NCI-H2196 treated with DMSO at 0.1 percent for 48 hours (cell line): Measurements from ENCODE around the gene GOLPH3.
"Not testable (repeated sequence)": the region's sequence is repeated elsewhere in the genome, so short reads cannot be mapped to it uniquely, and the experiment has no call there.

ENCODE experiments used
- DNase-seq: peaks from one replicate; lab custom pipeline; 2025; ENCODE audit not compliant: unreplicated experiment; lab: John Stamatoyannopoulos, UW

The GOLPH3 gene

GRCh38 chr5:32172186-32172911 lies 1.8 kb downstream of the GOLPH3 start:
- not testable (repeated sequence) for DNase-seq

DNA sequence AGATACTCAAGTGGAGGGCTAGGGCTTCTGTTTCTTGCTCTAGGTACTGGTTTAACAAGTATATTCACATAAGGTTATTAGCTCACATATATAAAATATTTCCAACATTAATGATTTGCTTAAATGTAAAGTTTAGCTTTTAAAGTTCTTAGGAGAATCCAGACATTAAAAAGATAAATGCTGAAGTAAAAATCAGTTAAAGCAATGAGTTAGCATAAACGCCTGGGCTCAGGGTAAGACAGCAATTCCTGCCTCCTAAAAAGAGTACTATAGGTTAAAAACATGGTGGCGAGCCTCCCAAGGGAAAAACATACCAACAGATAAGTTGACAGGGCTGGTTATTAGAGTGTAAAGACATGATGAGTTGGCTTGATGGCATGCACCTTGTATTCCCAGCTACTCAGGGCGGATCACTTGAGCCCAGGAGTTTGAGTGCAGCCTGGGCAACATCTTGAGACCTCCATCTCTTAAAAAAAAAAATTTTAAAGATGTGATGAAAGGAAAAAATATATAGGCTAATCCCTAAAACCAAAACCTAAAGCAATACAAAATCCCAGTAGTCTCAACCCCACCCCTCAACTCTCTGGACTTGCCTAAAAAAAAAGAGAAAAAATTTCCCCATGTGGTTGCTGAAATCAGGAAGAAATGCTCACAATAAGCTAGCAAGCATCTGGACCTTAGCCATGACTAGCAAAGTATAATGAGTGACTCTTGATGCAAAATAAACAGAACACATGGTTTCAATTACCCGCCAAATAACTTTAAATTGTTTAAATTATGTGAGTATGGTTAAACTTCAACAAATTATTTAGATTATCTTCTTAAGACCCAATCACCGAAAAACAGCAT lies 3.6 kb downstream of the GOLPH3 start:
- DNase-seq: no peak

DNA sequence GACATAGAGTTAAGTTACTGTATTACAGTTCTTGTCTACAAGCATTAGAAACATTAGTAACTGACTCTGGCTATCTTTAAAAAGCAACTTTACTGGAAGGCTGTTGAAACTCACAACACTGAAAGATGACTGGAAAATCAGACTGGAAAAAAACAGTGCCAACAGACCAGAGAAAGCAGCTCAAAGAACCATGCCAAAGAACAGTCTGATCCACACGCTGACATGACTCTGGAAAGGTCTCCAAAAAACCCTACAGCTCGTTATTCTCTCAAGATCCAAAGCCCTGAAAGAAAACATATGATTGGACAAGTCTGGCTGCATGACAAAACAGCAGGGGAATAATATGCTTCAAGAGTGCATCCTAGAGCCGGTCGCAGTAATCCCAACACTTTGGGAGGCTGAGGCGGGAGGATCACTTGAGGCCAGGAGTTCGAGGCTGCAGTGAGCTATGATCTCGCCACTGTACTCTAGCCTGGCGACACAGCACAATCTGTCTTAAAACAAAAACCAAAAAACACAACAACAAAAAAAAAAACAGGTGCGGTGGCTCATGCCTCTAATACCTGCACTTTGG lies 5.6 kb downstream of the GOLPH3 start:
- DNase-seq: no peak

DNA sequence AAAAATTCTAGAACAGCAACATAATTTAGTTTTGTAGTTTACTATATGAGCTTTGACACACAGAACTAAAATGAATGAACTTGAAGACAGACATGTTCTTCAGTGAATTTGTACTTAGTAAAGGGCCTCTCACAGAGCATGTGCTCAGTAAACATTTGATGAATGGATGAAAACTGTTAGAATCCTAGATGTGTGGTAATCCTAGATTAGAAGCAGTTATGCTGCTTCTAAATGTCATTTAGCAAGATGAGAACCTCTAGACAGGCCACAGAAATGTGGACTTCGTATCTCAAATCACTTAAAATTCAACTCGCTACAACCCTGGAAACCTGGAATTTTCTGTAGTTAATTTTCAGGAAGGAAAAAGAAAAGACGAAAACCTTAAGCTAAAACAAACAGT lies 8.5 kb downstream of the GOLPH3 start:
- no peak for DNase-seq

- no peak for DNase-seq
Observed at GRCh38 chr5:32163785-32164184, 10.3 kb downstream of the GOLPH3 start.

GRCh38 chr5:32163053-32163452 lies 11.1 kb downstream of the GOLPH3 start:
- no peak for DNase-seq

GRCh38 chr5:32160228-32160627 lies 13.9 kb downstream of the GOLPH3 start:
- no peak for DNase-seq

DNA sequence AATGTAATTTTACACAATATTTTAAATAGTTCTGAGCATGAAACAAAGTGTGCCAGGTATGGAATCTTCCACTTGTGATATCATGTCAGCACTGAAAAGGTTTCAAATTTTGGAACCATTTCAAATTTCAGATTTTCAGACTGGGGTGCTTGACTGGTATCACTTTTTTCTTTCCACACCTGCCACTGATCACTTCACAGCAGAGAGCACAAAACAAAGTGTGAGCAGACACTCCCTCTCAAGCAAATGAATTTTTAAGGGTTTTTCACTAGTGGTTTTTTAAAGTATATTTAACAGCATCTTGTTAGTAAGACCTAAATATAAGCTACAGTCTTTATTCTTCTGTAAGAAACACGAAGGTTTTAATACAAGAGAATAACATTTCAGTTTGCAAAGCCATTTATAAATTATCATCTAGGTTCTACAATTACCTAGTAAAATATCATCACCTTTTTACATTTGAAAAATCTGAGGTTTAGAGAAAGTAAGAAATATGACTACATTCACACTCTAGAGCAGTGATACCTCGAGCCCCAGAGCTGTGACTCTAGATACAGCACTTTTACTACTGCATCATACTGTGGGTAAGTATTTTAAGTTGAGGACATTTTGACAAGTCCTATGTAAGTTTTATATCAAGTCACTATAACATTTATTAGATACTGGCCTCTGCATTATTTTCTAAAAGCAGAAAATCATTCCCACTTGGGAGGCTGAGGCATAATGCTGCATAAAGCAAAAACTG lies 14.6 kb downstream of the GOLPH3 start:
- no peak for DNase-seq

DNA sequence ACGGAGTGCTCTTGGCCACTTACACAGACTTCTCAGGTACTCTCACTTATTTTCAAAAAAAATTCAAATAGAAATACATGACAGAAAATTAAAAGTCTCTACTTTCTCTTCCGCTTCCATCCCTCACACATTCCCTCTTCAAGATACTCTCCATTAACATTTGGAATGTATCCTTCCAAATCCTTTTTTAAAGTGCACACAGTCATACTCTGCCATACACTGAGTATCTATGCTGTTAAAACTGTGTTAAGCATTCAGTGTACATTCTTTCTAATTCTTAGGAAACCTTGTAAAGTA lies 15.5 kb downstream of the GOLPH3 start:
- DNase-seq: no peak

GRCh38 chr5:32157078-32157477 lies 17.0 kb downstream of the GOLPH3 start:
- DNase-seq: no peak

DNA sequence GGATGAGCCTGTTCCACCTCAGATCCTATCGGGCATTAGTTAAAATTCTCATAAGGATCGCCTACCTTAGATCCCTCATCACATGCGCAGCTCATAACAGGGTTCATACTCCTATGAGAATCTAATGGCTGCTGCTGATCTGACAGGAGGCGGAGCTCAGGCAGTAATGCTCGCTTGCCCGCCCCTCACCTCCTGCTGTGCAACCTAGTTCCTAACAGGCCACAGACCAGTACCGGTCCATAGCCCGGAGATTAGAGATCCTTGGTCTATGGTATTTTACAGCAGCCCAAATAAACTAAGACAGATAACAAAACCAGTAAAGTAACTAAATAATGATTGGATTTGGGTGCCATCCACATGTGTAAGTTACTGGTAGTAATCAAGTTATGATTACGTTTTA lies 17.5 kb downstream of the GOLPH3 start:
- no peak for DNase-seq

GRCh38 chr5:32155211-32155610 lies 18.9 kb downstream of the GOLPH3 start:
- DNase-seq: no peak

GRCh38 chr5:32153723-32154122 lies 20.4 kb downstream of the GOLPH3 start:
- DNase-seq: no peak

GRCh38 chr5:32151198-32151597 lies 22.9 kb downstream of the GOLPH3 start:
- no peak for DNase-seq

DNA sequence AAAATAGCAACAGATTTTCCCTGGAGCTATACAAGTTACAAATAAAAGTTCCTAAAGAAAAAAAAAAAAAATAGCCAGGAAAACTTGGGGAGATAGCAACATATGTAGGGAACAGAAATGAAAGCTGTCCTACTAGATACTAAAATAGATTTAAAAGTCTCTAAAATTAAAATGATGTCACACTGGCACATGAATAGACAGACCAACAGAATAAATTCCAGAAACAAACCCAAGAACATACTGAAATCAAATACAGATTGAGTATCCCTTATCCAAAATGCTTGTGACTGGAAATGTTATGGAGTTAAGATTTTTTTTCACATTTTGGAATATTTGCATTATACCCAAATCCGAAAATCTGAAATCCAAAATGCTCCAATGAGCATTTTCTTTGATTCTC lies 23.8 kb downstream of the GOLPH3 start:
- DNase-seq: no peak

DNA sequence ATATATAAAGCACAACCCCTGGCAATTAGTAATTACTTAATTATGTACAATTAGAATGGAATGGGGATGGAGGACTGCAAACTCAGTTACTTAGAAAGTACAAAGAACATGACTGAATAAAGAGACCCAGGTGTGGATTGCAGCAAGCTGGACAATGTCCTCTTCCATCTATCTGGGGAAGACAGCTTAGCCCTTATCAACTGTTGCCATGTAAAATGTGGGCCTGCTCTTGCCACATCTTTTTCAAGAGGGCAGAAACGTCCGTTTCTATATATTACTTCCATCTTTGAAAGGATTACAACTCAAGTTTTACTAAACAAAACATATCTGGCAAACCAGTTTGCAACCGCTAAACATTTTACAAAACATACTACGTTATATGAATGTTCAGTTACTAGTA lies 26.2 kb downstream of the GOLPH3 start:
- DNase-seq: no peak

DNA sequence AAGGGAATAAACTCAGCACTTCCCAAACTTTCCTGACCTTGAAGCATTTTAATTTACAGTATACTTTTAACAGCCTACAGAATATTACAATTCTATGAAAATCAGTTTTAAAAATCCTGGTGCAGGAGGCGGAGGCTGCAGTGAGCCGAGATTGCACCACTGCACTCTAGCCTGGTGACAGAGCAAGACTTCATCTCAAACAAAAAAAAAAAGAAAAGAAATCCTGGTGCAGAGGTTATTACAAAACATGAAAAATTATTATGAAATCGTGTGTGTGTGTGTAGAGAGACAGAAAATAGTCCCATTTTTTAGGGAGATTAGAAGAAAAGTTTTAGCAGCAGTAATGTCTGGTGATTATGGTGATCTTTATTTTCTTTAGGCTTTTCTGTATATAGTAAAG lies 26.9 kb downstream of the GOLPH3 start:
- DNase-seq: no peak

- DNase-seq: no peak
Observed at GRCh38 chr5:32145378-32145777, 28.7 kb downstream of the GOLPH3 start.

- no peak for DNase-seq
Observed at GRCh38 chr5:32144378-32145207, 29.5 kb downstream of the GOLPH3 start.

DNA sequence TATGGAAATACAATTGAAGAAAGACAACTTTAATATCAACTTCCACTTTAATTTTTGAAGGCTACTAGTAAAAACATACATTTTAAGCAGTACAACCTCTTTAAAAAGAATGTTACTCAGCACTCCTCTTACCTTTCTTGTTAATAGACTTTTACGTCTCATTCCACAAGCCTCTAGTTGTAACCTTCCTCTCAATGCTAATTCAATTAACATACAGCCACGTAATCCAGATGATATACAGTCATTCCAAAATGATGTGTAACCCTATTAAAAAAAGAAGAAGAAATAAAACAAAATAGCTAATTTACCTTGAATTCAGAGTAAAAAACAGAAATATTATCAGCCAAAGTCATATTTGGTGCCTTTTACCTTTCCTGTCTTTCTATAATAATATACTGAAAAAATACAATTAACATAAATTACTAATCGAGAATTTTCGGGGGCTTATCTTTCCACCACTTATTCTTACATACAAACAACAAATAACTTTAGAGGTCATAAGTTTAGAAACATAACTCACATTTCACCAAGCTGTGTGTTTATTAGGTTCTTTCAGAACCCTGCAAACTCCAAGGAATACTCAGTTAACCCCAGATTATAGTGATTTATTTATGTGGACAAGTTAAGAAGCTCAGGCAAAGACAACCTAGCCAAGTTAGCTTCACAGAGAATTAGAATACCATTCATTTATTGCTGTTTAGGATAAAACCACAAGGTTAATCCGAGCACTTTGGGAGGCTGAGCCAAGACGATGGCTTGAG lies 30.3 kb downstream of the GOLPH3 start:
- DNase-seq: no peak
